Thyroid gland (tissue), 4 donors: ENCODE results near the gene ZNF468. TPM values are rescaled to one million over a fixed set of nuclear protein-coding genes. Genes with fewer than 3 reads are reported as not detected.
"Not testable (repeated sequence)": the region's sequence is repeated elsewhere in the genome, so short reads cannot be mapped to it uniquely, and the experiment has no call there.

Experiments
- DNase-seq, 2 donors: peaks; one replicate each; pipeline ENCODE4 v3.0.0-alpha.2; 2019
- H3K27ac ChIP-seq, 3 donors: fragments of 200-600 bp; sonication (generic); 1 replicate in 2 of 3; 2 replicates in 1 of 3; pipeline ENCODE4 v1.5.1; 2016 to 2019; ENCODE audit warnings: mild to moderate bottlenecking in 1 of 3, moderate library complexity in 1 of 3
- H3K27me3 ChIP-seq: fragments of 200-600 bp; sonication (generic); one replicate; pipeline ENCODE4 v1.5.1; 2019
- H3K36me3 ChIP-seq, 2 donors: fragments of 200-600 bp; sonication (generic); one replicate each; pipeline ENCODE4 v1.5.1; 2016 to 2019
- H3K4me1 ChIP-seq, 2 donors: fragments of 200-600 bp; sonication (generic); one replicate each; pipeline ENCODE4 v1.5.1; 2017 to 2019
- H3K4me3 ChIP-seq, 3 donors: fragments of 200-600 bp; sonication (generic); replicated peaks in 1 of 3; 1 replicate in 2 of 3; 2 replicates in 1 of 3; pipeline ENCODE4 v1.5.1; 2016; ENCODE audit warnings: mild to moderate bottlenecking in 1 of 3
- H3K9me3 ChIP-seq: fragments of 200-600 bp; sonication (generic); one replicate; pipeline ENCODE4 v1.5.1; 2017
- POLR2A ChIP-seq, 2 donors: fragments of 450-650 bp; IDR thresholded peaks; one replicate each; pipeline ENCODE4 v1.6.1; 2017; ENCODE audit warnings: antibody characterized with exemption in 2 of 2, mild to moderate bottlenecking in 2 of 2, moderate library complexity in 1 of 2
- WGBS, 2 donors: methylation state at CpG; one replicate each; pipeline ENCODE4 v1.1.5; 2017; 5-methylcytosine and 5-hydroxymethylcytosine counted together
- intact Hi-C: fragments of 100-400 bp; cut with DNase I; formaldehyde crosslinking; loops from one replicate; pipeline ENCODE4 v1.15.1; 2023
- total RNA-seq, 4 donors: library from RNA; depleted of rRNA; stranded (reverse); fragments of >200 nt; gene quantifications; one replicate each; pipeline ENCODE4 v1.2.3, GENCODE V29; 2016
- TF ChIP-seq, protein P1 (sequence below), 6 experiments: fragments of 200-600 bp in 3 of 6; fragments of 450-650 bp in 3 of 6; sonication (generic) in 3 of 6; IDR thresholded peaks; one replicate each; pipeline ENCODE4 v1.5.1; 2016 to 2019; ENCODE audit warnings: antibody characterized with exemption in 6 of 6, mild to moderate bottlenecking in 2 of 6, inconsistent platforms in 1 of 6, moderate library complexity in 1 of 6

ZNF468 gene
- total RNA-seq, 4 donors from 2014 or later: 33.3 to 51.4 (median 41.6) TPM

DNA sequence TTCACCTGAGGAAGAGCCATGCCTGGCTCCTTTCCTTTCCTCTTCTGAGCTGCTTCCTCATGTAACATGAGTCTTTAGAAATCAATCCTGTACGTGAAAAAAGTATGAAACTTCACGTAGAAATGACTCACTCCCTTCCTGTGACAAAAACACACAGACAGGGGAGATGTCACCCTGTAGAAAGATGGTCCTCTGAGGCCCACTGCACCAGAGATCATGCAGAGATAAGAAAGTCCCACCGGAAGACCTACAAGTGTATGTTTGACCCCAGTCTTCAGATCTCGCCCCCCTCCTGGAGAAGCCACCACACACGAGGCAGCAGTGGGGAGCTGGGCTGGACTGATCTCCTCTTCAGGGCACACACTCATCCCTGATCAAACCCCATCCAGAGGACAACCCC is 23.9 kb downstream of the ZNF468 start:
- WGBS, 2 donors: 67 to 68% methylated on average over 5 of the region's 5 CpGs

GRCh38 chr19:52829866-52830265 is 27.6 kb downstream of the ZNF468 start:
- H3K9me3 ChIP-seq, H3K27ac ChIP-seq, H3K27me3 ChIP-seq, H3K4me3 ChIP-seq, intact Hi-C loops, H3K4me1 ChIP-seq, H3K36me3 ChIP-seq, DNase-seq: not testable (repeated sequence)
- WGBS, 2 donors: 61 to 95% methylated on average over 6 to 7 of the region's 7 CpGs

More for the DNA sequence above, 23.9 kb downstream of the ZNF468 start:
- H3K36me3 ChIP-seq, H3K27me3 ChIP-seq, H3K4me3 ChIP-seq, intact Hi-C loops, H3K4me1 ChIP-seq, H3K27ac ChIP-seq, H3K9me3 ChIP-seq, DNase-seq: not testable (repeated sequence)

DNA sequence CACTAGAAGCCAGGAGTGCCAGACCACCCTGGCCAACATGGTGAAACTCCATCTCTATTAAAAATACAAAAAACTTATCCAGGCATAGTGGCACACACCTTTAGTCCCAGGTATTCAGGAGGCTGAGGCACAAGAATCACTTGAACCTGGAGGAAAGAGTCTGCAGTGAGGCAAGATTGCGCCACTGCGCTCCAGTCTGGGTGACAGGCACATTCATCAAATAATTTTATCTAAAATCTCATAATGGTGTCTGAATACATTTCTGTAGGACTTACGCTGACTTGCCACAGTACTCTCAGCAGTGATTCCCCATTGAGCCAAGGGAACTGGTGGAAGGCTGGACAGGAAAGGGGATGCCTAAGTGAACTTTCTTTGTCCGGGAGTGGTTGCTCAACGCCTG is 31.7 kb downstream of the ZNF468 start:
- no peak for DNase-seq
- Histone ChIP-seq H3K27ac (no peak overlapping the region), H3K27me3 (no peaks in the 10 kb centered on the region), H3K4me3 (no peak overlapping the region), H3K4me1 (peaks cover under 1 to 1% of the 10 kb centered on the region in 2 donors), H3K36me3 (no peaks in the 10 kb centered on the region), H3K9me3 (no peaks in the 10 kb centered on the region)
- TF ChIP-seq POLR2A (IDR thresholded peaks at IDR 0.05): no peak
- TF ChIP-seq, protein P1, sequence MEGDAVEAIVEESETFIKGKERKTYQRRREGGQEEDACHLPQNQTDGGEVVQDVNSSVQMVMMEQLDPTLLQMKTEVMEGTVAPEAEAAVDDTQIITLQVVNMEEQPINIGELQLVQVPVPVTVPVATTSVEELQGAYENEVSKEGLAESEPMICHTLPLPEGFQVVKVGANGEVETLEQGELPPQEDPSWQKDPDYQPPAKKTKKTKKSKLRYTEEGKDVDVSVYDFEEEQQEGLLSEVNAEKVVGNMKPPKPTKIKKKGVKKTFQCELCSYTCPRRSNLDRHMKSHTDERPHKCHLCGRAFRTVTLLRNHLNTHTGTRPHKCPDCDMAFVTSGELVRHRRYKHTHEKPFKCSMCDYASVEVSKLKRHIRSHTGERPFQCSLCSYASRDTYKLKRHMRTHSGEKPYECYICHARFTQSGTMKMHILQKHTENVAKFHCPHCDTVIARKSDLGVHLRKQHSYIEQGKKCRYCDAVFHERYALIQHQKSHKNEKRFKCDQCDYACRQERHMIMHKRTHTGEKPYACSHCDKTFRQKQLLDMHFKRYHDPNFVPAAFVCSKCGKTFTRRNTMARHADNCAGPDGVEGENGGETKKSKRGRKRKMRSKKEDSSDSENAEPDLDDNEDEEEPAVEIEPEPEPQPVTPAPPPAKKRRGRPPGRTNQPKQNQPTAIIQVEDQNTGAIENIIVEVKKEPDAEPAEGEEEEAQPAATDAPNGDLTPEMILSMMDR (IDR thresholded peaks at IDR 0.05): no peak
- intact Hi-C loops: no loop called here
- 93% methylated on average over 5 of the region's 5 CpGs for WGBS, 2 donors

DNA sequence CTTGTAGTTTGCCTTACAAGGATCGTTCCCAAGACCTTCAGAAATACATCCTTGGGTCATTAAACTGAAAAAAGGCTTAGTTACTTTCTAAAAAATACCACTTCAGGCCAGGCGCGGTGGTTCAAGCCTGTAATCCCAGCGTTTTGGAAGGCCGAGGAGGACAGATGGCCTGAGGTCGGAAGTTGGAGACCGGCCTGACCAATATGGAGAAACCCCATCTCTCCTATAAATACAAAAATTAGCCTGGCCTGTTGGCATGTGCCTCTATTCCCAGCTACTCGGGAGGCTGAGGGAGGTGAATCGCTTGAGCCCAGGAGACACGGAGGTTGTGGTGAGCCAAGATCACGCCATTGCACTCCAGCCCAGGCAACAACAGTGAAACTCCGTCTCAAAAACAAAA is 33.7 kb downstream of the ZNF468 start:
- H3K36me3 ChIP-seq: no peaks in the 10 kb centered on the region
- H3K27ac ChIP-seq: no peak overlapping the region
- intact Hi-C loops: no loop called here
- WGBS, 2 donors: 89 to 95% methylated on average over 12 of the region's 12 CpGs
- H3K4me3 ChIP-seq: no peak overlapping the region
- no peaks in the 10 kb centered on the region for H3K9me3 ChIP-seq
- no peaks in the 10 kb centered on the region for H3K27me3 ChIP-seq
- peaks cover 6 to 7% of the 10 kb centered on the region in 2 donors for H3K4me1 ChIP-seq
- no peak for TF ChIP-seq POLR2A (IDR thresholded peaks at IDR 0.05)
- TF ChIP-seq, protein P1 (IDR thresholded peaks at IDR 0.05): no peak
- no peak for DNase-seq

DNA sequence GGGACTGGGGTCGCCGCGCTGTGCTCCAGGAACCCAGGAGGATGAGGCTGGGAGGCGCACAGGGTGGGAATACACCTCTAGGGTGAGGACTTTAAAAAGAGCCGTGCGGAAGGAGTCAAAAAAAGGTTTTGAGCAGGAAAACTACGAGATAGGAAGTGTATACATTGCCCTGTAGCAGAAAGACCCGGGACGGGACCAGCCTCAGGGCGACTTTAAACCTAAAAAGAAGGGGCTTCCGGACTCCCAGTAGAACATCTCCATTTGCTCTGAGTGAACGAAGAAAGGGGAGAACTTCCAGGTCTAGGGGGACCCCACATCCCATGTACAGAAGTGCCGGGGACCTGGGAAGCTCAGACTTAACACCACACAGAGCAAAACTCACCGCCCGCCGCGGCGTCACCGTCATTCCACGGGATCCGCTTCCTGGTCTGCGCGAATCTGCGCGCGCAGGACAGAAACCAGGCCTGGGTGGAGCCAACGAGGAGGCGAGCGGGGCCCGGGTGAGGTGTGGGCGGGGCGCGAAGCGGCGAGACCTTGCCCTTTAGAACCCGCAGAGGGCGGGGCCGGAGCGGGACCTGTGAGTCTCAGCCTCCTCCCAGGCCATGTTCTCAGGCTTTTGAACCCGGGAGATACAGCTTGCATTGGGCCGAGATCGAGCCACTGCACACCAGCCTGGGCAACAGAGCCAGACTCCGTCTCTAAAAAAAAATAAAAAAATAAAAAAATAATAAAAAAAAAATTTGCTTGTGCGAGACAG is 36.0 kb downstream of the ZNF468 start, which contains the start of gene ZNF28:
TSS of gene ZNF28 (minus strand) at position 430 of the 757 bp plus-strand sequence. CDS start 3,675 bp downstream, outside the sequence.
- peak within 1 kb of the TSS; percentile 39 to 62 (median 49) for H3K4me3 ChIP-seq
- H3K27ac ChIP-seq, H3K4me1 ChIP-seq, H3K36me3 ChIP-seq, H3K9me3 ChIP-seq, H3K27me3 ChIP-seq, intact Hi-C loops: not testable (repeated sequence)
- peak; percentile 74 to 76 for DNase-seq
- TF ChIP-seq POLR2A (IDR thresholded peaks at IDR 0.05): peak in 1 of 2 donors; percentile 12
- 2 to 4% methylated on average over 21 of the region's 44 CpGs for WGBS, 2 donors

DNA sequence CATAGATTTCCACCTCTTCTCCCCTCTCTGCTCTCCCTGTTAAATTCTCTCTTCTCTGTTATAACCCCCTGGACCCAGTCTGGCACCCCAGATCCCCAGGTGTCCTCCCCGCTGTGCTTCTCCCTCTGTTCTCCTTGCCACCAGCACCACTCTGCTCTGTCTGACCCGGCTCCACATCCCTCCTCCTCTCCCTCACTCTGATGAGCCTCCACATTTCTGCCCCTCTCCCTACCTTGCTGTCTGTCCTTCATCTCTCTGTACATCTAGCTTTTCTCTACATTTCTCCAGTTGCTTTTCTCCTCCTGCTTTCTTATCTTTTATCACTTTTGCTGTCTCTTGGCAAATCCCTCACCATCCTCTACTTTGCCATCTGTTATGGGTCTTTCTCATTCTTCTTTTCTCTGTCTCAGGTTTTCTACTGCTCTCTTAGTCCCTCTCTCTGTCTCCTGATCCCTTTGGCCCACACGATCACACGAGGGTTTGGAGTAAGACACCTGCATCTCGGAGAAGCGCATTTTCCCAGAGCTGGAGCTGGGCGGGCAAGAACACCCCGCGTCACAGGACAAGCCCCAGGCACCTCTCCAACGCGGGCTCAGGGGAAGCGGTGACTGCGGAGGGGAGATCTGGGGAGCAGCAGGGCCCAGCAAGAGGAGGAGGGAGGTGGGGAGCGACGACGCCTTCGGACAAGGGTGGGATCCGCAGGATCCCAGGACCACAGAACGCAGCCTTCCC is 36.8 kb downstream of the ZNF468 start:
- peak overlapping the region; percentile 39 to 62 (median 49) for H3K4me3 ChIP-seq
- H3K27me3 ChIP-seq, H3K9me3 ChIP-seq, intact Hi-C loops, H3K4me1 ChIP-seq, H3K36me3 ChIP-seq, H3K27ac ChIP-seq: not testable (repeated sequence)
- DNase-seq: peak; percentile 19 to 28
- 9 to 13% methylated on average over 14 to 19 of the region's 19 CpGs for WGBS, 2 donors

- TF ChIP-seq POLR2A (IDR thresholded peaks at IDR 0.05): no peak
- TF ChIP-seq, protein P1 (IDR thresholded peaks at IDR 0.05): no peak
- Histone ChIP-seq H3K27me3 (no peaks in the 10 kb centered on the region), H3K27ac (no peak overlapping the region), H3K4me3 (no peak overlapping the region), H3K4me1 (no peaks in the 10 kb centered on the region), H3K9me3 (no peaks in the 10 kb centered on the region), H3K36me3 (peaks cover 5 to 14% of the 10 kb centered on the region in 2 donors)
- WGBS, 2 donors: 92 to 93% methylated on average over 31 to 32 of the region's 32 CpGs
- intact Hi-C loops: no loop called here
- DNase-seq: no peak
Measured at GRCh38 chr19:52809801-52810200, 47.6 kb downstream of the ZNF468 start.

- intact Hi-C loops, H3K4me3 ChIP-seq, H3K9me3 ChIP-seq, DNase-seq, H3K4me1 ChIP-seq, H3K27ac ChIP-seq, H3K27me3 ChIP-seq: not testable (repeated sequence)
- H3K36me3 ChIP-seq: peaks cover 32% of the 10 kb centered on the region in 2 donors
- WGBS, 2 donors: 95% methylated on average over 9 of the region's 9 CpGs
Measured at GRCh38 chr19:52799950-52800640, 57.3 kb downstream of the ZNF468 start.
